K562 (cell line): ENCODE results near the gene RPL11. TPM values are rescaled to one million over a fixed set of nuclear protein-coding genes. Genes with fewer than 3 reads are reported as not detected.

Experiments used
- CBFA2T3 ChIP-seq: fragments of 450-650 bp; IDR thresholded peaks from 2 replicates; pipeline ENCODE4 v1.6.1; 2017
- ETS1 ChIP-seq: conservative IDR thresholded peaks from 2 replicates; pipeline ENCODE4 v1.6.1; 2011; ENCODE audit warnings: low read depth, mild to moderate bottlenecking, low read length; ENCODE audit not compliant: control insufficient read depth
- JUN ChIP-seq, 2 experiments: sonication (generic) in 1 of 2; formaldehyde crosslinking in 1 of 2; IDR thresholded peaks; 2 replicates each; pipeline versions ENCODE4 v1.6.1 to v1.8.0; 2012 to 2022; ENCODE audit warnings: borderline replicate concordance in 2 of 2, mild to moderate bottlenecking in 2 of 2, improper control_type of control experiment in 1 of 2, low read depth in 1 of 2, low read length in 1 of 2, missing genetic modification reagents in 1 of 2
- LARP7 ChIP-seq: fragments of 450-650 bp; IDR thresholded peaks from 2 replicates; pipeline ENCODE4 v1.6.1; 2016
- POLR2G ChIP-seq: fragments of 200-400 bp; formaldehyde crosslinking; IDR thresholded peaks from 2 replicates; pipeline ENCODE4 v1.6.1; 2017; ENCODE audit warnings: low read depth, mild to moderate bottlenecking, antibody characterized with exemption, low read length, moderate library complexity
- PPARD ChIP-seq: fragments of 250-450 bp; sonication (Bioruptor Pico); IDR thresholded peaks from 2 replicates; pipeline ENCODE4 v1.8.0; 2022; ENCODE audit warnings: inconsistent platforms, mild to moderate bottlenecking, moderate library complexity
- PURB ChIP-seq: sonication (generic); formaldehyde crosslinking; IDR thresholded peaks from 2 replicates; pipeline ENCODE4 v1.9.0; 2021; ENCODE audit warnings: low read depth, mild to moderate bottlenecking, missing genetic modification reagents
- RBM39 ChIP-seq: fragments of 200-400 bp; formaldehyde crosslinking; optimal IDR thresholded peaks from 2 replicates; pipeline ENCODE3; 2018; ENCODE audit warnings: low read depth, low read length
- RFX7 ChIP-seq: fragments of 250-450 bp; sonication (Bioruptor Pico); IDR thresholded peaks from 2 replicates; pipeline ENCODE4 v1.5.1; 2021; ENCODE audit warnings: mild to moderate bottlenecking
- SMARCC2 ChIP-seq: fragments of 450-650 bp; IDR thresholded peaks from 2 replicates; pipeline ENCODE4 v1.6.1; 2017; ENCODE audit warnings: antibody characterized with exemption, moderate library complexity, mild to moderate bottlenecking, low read depth
- TBP ChIP-seq: optimal IDR thresholded peaks from 2 replicates; pipeline ENCODE3; 2011; ENCODE audit warnings: low read depth, low read length, improper control_type of control experiment
- TCF7L2 ChIP-seq: fragments of 150-350 bp; IDR thresholded peaks from 2 replicates; pipeline ENCODE4 v1.6.1; 2016; ENCODE audit warnings: low read depth, mild to moderate bottlenecking, low read length, moderate library complexity
- TRIM24 ChIP-seq, 2 experiments: fragments of 450-650 bp; IDR thresholded peaks; 2 replicates each; pipeline ENCODE4 v1.6.1; 2016
- U2AF1 ChIP-seq: fragments of 200-400 bp; formaldehyde crosslinking; optimal IDR thresholded peaks from 2 replicates; pipeline ENCODE3; 2017; ENCODE audit warnings: mild to moderate bottlenecking, low read depth, low read length, moderate library complexity
- ZKSCAN8 ChIP-seq: fragments of 200-800 bp; sonication (Bioruptor generic); IDR thresholded peaks from 2 replicates; pipeline ENCODE4 v1.6.1; 2016; ENCODE audit warnings: missing genetic modification characterization, missing compliant biosample characterization
- ZNF41 ChIP-seq: fragments of 250-450 bp; sonication (Bioruptor Pico); conservative IDR thresholded peaks from 2 replicates; pipeline ENCODE4 v1.4.0; 2020; ENCODE audit warnings: mild to moderate bottlenecking
- ZNF695 ChIP-seq: fragments of 450-650 bp; formaldehyde crosslinking; IDR thresholded peaks from 2 replicates; pipeline ENCODE4 v1.4.0; 2020; ENCODE audit warnings: mild to moderate bottlenecking, moderate library complexity
- polyA plus RNA-seq, 8 experiments: library from polyadenylated mRNA; depleted of rRNA in 4 of 8; stranded (reverse) in 5 of 8; unstranded in 3 of 8; fragments of >200 nt; fragmentation: Nextera tagmentation in 2 of 8; fragmentation: Illumina TruSeq in 1 of 8; extraction: Ambion mirVana in 2 of 8; extraction: Trizol in 1 of 8; gene quantifications; 2 replicates each; pipeline versions ENCODE4 v1.2.1 to v1.2.3, GENCODE V29; 2011 to 2014; ENCODE audit warnings: inconsistent platforms in 1 of 8, missing spikeins in 1 of 8
- total RNA-seq, 7 experiments: library from RNA; depleted of rRNA in 6 of 7; stranded (reverse); fragments of >200 nt in 6 of 7; fragmentation: Illumina TruSeq in 2 of 7; extraction: Trizol in 2 of 7; gene quantifications; 2 replicates each; pipeline versions ENCODE4 v1.2.1 to v1.2.3, GENCODE V29; 2011 to 2021; ENCODE audit warnings: low replicate concordance in 1 of 7
- TF ChIP-seq, protein P1 (sequence below): sonication (generic); formaldehyde crosslinking; IDR thresholded peaks from 2 replicates; pipeline ENCODE4 v1.8.1; 2022; ENCODE audit warnings: missing genetic modification reagents
- TF ChIP-seq, protein P2 (sequence below): sonication (generic); formaldehyde crosslinking; IDR thresholded peaks from 2 replicates; pipeline ENCODE4 v1.8.1; 2023; ENCODE audit warnings: missing genetic modification reagents, mild to moderate bottlenecking, borderline replicate concordance
- TF ChIP-seq, protein P3 (sequence below): fragments of 250-450 bp; sonication (Bioruptor Pico); IDR thresholded peaks from 2 replicates; pipeline ENCODE4 v1.4.0; 2020; ENCODE audit warnings: mild to moderate bottlenecking

The RPL11 gene
- total and polyA plus RNA-seq, 9 of the 15 experiments (the other 6 are each of a cell fraction or from before 2014, with no cell fraction given): 1,781 to 4,526 (median 3,111) TPM

DNA sequence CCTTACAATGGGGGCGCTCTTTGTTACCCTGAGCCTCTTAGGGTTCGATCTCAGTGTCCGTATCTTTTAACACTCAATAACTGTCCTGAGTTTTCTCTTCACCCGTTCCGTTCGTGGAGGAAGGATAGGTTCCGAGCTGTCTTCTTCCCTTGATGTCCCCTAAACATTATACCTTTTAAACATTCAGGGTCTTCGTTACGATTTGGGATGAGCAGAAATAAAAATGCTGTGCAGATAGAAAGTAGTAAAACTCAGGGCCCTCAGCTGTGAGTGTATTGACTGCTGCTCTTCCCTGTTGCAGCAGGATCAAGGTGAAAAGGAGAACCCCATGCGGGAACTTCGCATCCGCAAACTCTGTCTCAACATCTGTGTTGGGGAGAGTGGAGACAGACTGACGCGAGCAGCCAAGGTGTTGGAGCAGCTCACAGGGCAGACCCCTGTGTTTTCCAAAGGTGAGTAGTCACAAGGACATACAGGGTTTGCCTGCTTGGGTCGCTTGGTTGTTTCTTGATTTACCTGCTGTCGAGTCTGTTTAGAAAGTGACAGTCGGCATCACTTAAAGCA is 784 bp downstream of the RPL11 start (continued):
- TF ChIP-seq, protein P1, sequence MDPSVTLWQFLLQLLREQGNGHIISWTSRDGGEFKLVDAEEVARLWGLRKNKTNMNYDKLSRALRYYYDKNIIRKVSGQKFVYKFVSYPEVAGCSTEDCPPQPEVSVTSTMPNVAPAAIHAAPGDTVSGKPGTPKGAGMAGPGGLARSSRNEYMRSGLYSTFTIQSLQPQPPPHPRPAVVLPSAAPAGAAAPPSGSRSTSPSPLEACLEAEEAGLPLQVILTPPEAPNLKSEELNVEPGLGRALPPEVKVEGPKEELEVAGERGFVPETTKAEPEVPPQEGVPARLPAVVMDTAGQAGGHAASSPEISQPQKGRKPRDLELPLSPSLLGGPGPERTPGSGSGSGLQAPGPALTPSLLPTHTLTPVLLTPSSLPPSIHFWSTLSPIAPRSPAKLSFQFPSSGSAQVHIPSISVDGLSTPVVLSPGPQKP (CRISPR knock-in tag): no peak
- TF ChIP-seq TRIM24 (IDR thresholded peaks at IDR 0.05): 0 out of 4 replicates have a peak, but pooled peaks of 1 of the 2 experiments have one; percentile 1
- 0 out of 2 replicates have a peak, but pooled peaks have one; percentile 11 for TF ChIP-seq LARP7
- TF ChIP-seq CBFA2T3: no peak
- TF ChIP-seq PPARD (CRISPR knock-in tag): 0 out of 2 replicates have a peak, but pooled peaks have one; percentile 13
- TF ChIP-seq TCF7L2: no peak
- peak; percentile 15; the same call in 1 of the 2 replicates for TF ChIP-seq SMARCC2
- TF ChIP-seq U2AF1: no peak
- no peak for TF ChIP-seq JUN (IDR thresholded peaks at IDR 0.05; ENCODE audit: borderline replicate concordance, low read depth, low read length)
- no peak for TF ChIP-seq JUN (CRISPR knock-in tag; IDR thresholded peaks at IDR 0.05; ENCODE audit: borderline replicate concordance)
- TF ChIP-seq ETS1: 0 out of 2 replicates have a peak, but pooled peaks have one; percentile 21
- TF ChIP-seq POLR2G: no peak
- TF ChIP-seq RBM39: peak; percentile 54
- TF ChIP-seq ZNF41 (CRISPR knock-in tag): no peak
- TF ChIP-seq PURB (CRISPR knock-in tag): no peak
- no peak for TF ChIP-seq TBP
- TF ChIP-seq, protein P2, sequence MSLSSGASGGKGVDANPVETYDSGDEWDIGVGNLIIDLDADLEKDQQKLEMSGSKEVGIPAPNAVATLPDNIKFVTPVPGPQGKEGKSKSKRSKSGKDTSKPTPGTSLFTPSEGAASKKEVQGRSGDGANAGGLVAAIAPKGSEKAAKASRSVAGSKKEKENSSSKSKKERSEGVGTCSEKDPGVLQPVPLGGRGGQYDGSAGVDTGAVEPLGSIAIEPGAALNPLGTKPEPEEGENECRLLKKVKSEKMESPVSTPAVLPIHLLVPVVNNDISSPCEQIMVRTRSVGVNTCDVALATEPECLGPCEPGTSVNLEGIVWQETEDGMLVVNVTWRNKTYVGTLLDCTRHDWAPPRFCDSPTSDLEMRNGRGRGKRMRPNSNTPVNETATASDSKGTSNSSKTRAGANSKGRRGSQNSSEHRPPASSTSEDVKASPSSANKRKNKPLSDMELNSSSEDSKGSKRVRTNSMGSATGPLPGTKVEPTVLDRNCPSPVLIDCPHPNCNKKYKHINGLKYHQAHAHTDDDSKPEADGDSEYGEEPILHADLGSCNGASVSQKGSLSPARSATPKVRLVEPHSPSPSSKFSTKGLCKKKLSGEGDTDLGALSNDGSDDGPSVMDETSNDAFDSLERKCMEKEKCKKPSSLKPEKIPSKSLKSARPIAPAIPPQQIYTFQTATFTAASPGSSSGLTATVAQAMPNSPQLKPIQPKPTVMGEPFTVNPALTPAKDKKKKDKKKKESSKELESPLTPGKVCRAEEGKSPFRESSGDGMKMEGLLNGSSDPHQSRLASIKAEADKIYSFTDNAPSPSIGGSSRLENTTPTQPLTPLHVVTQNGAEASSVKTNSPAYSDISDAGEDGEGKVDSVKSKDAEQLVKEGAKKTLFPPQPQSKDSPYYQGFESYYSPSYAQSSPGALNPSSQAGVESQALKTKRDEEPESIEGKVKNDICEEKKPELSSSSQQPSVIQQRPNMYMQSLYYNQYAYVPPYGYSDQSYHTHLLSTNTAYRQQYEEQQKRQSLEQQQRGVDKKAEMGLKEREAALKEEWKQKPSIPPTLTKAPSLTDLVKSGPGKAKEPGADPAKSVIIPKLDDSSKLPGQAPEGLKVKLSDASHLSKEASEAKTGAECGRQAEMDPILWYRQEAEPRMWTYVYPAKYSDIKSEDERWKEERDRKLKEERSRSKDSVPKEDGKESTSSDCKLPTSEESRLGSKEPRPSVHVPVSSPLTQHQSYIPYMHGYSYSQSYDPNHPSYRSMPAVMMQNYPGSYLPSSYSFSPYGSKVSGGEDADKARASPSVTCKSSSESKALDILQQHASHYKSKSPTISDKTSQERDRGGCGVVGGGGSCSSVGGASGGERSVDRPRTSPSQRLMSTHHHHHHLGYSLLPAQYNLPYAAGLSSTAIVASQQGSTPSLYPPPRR (CRISPR knock-in tag): 0 out of 2 replicates have a peak, but pooled peaks have one; percentile 20
- peak; percentile 66; the same call in 1 of the 2 replicates for TF ChIP-seq ZNF695
- TF ChIP-seq, protein P3, sequence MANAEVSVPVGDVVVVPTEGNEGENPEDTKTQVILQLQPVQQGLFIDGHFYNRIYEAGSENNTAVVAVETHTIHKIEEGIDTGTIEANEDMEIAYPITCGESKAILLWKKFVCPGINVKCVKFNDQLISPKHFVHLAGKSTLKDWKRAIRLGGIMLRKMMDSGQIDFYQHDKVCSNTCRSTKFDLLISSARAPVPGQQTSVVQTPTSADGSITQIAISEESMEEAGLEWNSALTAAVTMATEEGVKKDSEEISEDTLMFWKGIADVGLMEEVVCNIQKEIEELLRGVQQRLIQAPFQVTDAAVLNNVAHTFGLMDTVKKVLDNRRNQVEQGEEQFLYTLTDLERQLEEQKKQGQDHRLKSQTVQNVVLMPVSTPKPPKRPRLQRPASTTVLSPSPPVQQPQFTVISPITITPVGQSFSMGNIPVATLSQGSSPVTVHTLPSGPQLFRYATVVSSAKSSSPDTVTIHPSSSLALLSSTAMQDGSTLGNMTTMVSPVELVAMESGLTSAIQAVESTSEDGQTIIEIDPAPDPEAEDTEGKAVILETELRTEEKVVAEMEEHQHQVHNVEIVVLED (CRISPR knock-in tag): peak; percentile 13; the same call in 1 of the 2 replicates
- TF ChIP-seq ZKSCAN8 (CRISPR knock-in tag): no peak
- 0 out of 2 replicates have a peak, but pooled peaks have one; percentile 15 for TF ChIP-seq RFX7 (CRISPR knock-in tag)
